ENCODE measurements around the gene TIMM44. TPM values are rescaled to one million over a fixed set of nuclear protein-coding genes. Genes with fewer than 3 reads are reported as not detected.

The TIMM44 gene
- total and polyA plus RNA-seq, 4 donors: 38.4 to 75.8 (median 53.0) TPM

DNA sequence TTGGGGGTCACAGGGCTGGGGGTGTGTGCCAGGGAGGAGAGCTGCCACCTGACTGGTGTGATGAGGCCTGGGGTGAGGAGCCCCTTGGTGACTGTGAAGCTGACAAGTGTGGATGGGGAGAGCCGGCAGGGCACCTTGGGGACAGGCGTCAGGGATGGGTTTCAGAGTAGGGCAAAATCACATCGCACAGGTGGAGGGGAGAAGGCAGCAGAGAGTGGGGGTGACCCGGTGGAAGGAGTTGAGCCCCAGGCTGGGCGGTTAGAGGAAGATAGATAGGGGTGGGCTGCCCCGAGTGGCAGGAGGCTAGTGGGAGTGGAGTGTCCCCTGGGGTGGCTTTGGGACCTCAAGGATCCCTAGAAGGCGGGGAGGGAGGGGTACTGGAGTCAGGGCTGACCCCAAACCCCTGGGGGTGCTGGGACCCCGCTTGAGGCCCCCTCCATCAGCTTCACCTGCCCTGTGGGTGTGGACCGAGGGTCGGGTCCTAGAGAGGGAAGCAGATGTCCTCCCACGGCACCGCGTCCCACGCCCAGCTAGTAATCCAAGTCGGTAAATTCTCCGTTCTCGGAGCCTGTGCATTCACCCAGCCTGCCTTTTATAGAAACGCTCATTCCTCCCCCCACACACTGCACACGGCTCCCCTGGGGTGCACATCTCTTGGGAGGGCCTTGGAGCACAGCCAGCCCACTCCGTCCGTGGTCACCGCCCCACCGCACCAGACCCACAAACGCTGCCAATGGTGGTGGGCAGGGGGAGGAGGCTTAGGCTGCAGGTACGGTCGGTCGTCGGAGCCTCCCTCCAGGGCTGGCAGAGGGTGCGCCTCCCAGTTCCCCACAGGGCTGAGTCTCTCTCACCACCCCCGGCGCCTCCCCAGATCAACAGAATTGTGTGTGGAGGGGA is 19.9 kb downstream of the TIMM44 start:
- TF ChIP-seq, protein P1, sequence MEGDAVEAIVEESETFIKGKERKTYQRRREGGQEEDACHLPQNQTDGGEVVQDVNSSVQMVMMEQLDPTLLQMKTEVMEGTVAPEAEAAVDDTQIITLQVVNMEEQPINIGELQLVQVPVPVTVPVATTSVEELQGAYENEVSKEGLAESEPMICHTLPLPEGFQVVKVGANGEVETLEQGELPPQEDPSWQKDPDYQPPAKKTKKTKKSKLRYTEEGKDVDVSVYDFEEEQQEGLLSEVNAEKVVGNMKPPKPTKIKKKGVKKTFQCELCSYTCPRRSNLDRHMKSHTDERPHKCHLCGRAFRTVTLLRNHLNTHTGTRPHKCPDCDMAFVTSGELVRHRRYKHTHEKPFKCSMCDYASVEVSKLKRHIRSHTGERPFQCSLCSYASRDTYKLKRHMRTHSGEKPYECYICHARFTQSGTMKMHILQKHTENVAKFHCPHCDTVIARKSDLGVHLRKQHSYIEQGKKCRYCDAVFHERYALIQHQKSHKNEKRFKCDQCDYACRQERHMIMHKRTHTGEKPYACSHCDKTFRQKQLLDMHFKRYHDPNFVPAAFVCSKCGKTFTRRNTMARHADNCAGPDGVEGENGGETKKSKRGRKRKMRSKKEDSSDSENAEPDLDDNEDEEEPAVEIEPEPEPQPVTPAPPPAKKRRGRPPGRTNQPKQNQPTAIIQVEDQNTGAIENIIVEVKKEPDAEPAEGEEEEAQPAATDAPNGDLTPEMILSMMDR (IDR thresholded peaks at IDR 0.05; ENCODE audit: control extremely low read depth, extremely low read depth): no peak
- H3K4me1 ChIP-seq (ENCODE audit: control insufficient read depth in 5 of 5, insufficient read depth in 5 of 5, low read length in 5 of 5): peaks cover 0 to 30% (median 17%) of the 10 kb centered on the region in 5 donors
- peaks cover 0 to 18% (median 8%) of the 10 kb centered on the region in 4 donors for H3K36me3 ChIP-seq (ENCODE audit: control insufficient read depth in 4 of 4, insufficient read depth in 4 of 4, low read length in 4 of 4)
- peaks cover 0 to 13% (median 5%) of the 10 kb centered on the region in 3 donors for H3K27me3 ChIP-seq (ENCODE audit: control insufficient read depth in 3 of 3, insufficient read depth in 3 of 3, low read length in 2 of 3)
- no peak for DNase-seq
- no peak overlapping the region for H3K27ac ChIP-seq (ENCODE audit: low read depth in 1 of 2, low read length in 1 of 2)
- no peaks in the 10 kb centered on the region for H3K9me3 ChIP-seq (ENCODE audit: control insufficient read depth in 4 of 4, insufficient read depth in 3 of 4, low read length in 3 of 4)
- 87 to 91% methylated on average over 31 of the region's 31 CpGs for WGBS, 2 donors
- ATAC-seq (ENCODE audit: insufficient read depth, low FRiP score): no peak
- H3K9ac ChIP-seq (ENCODE audit: insufficient read depth in 1 of 2, low read length in 2 of 2): no peak overlapping the region
- no peak overlapping the region for H3K4me3 ChIP-seq

DNA sequence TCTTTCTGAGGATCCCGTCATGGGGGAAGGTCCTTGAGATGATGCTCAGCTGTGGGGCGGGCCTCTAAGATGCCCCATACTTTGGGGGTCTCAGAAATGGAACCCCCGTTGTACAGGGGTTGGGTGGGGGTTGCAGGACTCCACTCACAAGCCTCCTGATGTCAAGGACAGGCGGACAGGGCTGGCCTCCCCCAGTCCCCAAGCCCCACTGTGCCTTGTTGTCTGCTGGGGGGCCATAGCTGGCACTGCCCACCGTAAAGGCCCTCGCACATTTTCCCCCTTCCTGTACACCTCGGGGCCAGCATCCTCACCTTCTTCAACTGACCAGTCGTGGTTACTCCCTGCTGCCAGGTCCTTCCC is 20.6 kb downstream of the TIMM44 start:
- 89 to 93% methylated on average over 8 of the region's 8 CpGs for WGBS, 2 donors
- peaks cover 0 to 20% (median 8%) of the 10 kb centered on the region in 3 donors for H3K27me3 ChIP-seq (ENCODE audit: control insufficient read depth in 3 of 3, insufficient read depth in 3 of 3, low read length in 2 of 3)
- ATAC-seq (ENCODE audit: insufficient read depth, low FRiP score) (no peak), DNase-seq (no peak)
- H3K27ac ChIP-seq (ENCODE audit: low read depth in 1 of 2, low read length in 1 of 2): no peak overlapping the region
- peaks cover 0 to 25% (median 17%) of the 10 kb centered on the region in 5 donors for H3K4me1 ChIP-seq (ENCODE audit: control insufficient read depth in 5 of 5, insufficient read depth in 5 of 5, low read length in 5 of 5)
- peaks cover 0 to 18% (median 8%) of the 10 kb centered on the region in 4 donors for H3K36me3 ChIP-seq (ENCODE audit: control insufficient read depth in 4 of 4, insufficient read depth in 4 of 4, low read length in 4 of 4)
- TF ChIP-seq, protein P1 (IDR thresholded peaks at IDR 0.05; ENCODE audit: control extremely low read depth, extremely low read depth): no peak
- no peaks in the 10 kb centered on the region for H3K9me3 ChIP-seq (ENCODE audit: control insufficient read depth in 4 of 4, insufficient read depth in 3 of 4, low read length in 3 of 4)
- H3K4me3 ChIP-seq: no peak overlapping the region
- H3K9ac ChIP-seq (ENCODE audit: insufficient read depth in 1 of 2, low read length in 2 of 2): no peak overlapping the region

DNA sequence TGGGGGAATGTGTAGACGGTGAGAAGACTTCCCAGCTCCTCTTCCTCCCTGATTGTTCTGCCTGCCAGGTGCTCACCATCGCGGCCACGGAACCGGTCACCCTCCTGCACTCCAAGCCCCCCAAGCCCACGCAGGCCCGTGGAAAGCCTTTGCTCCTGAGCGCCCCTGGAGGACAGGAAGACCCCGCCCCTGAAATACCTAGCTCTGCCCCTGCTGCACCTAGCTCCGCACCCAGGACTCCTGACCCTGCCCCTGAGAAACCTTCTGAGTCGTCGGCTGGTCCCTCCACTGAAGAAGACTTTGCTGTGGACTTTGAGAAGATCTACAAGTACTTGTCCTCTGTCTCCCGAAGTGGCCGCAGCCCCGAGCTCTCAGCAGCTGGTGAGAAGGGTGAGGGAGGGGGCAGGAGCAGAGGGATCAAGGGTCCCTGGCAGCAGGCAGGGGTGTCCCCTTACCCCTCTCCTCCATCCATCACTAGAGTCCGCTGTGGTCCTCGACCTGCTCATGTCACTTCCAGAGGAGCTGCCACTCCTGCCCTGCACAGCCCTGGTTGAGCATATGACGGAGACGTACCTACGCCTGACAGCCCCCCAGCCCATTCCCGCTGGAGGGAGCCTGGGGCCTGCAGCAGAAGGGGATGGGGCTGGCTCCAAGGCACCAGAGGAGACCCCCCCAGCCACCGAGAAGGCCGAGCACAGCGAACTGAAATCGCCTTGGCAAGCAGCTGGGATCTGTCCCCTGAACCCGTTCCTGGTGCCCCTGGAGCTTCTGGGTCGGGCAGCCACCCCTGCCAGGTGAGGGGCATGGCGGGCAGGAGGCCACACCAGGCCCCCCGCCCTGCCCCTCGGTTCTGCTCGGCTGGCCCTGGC is 21.3 kb downstream of the TIMM44 start:
- no peak overlapping the region for H3K4me3 ChIP-seq
- no peak overlapping the region for H3K9ac ChIP-seq (ENCODE audit: insufficient read depth in 1 of 2, low read length in 2 of 2)
- TF ChIP-seq, protein P1 (IDR thresholded peaks at IDR 0.05; ENCODE audit: control extremely low read depth, extremely low read depth): no peak
- H3K9me3 ChIP-seq (ENCODE audit: control insufficient read depth in 4 of 4, insufficient read depth in 3 of 4, low read length in 3 of 4): no peaks in the 10 kb centered on the region
- 93 to 94% methylated on average over 31 of the region's 31 CpGs for whole genome bisulfite sequencing, 2 donors
- peaks cover 0 to 30% (median 17%) of the 10 kb centered on the region in 5 donors for H3K4me1 ChIP-seq (ENCODE audit: control insufficient read depth in 5 of 5, insufficient read depth in 5 of 5, low read length in 5 of 5)
- peaks cover 0 to 18% (median 8%) of the 10 kb centered on the region in 4 donors for H3K36me3 ChIP-seq (ENCODE audit: control insufficient read depth in 4 of 4, insufficient read depth in 4 of 4, low read length in 4 of 4)
- DNase-seq: no peak
- no peak overlapping the region for H3K27ac ChIP-seq (ENCODE audit: low read depth in 1 of 2, low read length in 1 of 2)
- peaks cover 0 to 22% (median 11%) of the 10 kb centered on the region in 3 donors for H3K27me3 ChIP-seq (ENCODE audit: control insufficient read depth in 3 of 3, insufficient read depth in 3 of 3, low read length in 2 of 3)
- no peak for ATAC-seq (ENCODE audit: insufficient read depth, low FRiP score)

All from lung (tissue), 12 donors.